ENCODE measurements around the gene CTXN1. TPM values are rescaled to one million over a fixed set of nuclear protein-coding genes. Genes with fewer than 3 reads are reported as not detected.

Gene CTXN1
- total and polyA plus RNA-seq, 2 of the 4 experiments (the other 2 are of a cell fraction) = 0.36 to 7.4 TPM

DNA sequence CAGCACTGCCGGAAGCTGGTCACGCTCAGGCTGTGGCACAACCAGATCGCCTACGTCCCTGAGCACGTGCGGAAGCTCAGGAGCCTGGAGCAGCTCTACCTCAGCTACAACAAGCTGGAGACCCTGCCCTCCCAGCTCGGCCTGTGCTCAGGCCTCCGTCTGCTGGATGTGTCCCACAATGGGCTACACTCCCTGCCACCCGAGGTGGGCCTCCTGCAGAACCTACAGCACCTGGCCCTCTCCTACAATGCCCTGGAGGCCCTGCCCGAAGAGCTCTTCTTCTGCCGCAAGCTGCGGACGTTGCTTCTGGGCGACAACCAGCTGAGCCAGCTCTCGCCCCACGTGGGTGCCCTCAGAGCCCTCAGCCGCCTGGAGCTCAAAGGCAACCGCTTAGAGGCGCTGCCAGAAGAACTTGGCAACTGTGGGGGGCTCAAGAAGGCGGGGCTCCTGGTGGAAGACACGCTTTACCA is 25.5 kb downstream of the CTXN1 start:
- Histone ChIP-seq H3K23ac (ENCODE audit: low read depth, low read length) (no peak overlapping the region), H3K4me2 (ENCODE audit: low read depth, low read length) (no peak overlapping the region), H4K91ac (ENCODE audit: insufficient read depth, low read depth, low read length) (no peak overlapping the region), H2BK120ac (ENCODE audit: low read depth, low read length) (no peak overlapping the region), H3K4ac (ENCODE audit: low read depth, low read length) (no peak overlapping the region), H2AFZ (replicated peaks; ENCODE audit: low read length, poor library complexity) (no peak overlapping the region), H4K8ac (ENCODE audit: low read depth in 2 of 2, low read length in 2 of 2) (no peak overlapping the region), H3K79me1 (ENCODE audit: low read depth in 1 of 2, low read length in 2 of 2) (peaks cover 10 to 27% of the 10 kb centered on the region in 2 experiments; a peak in 3 of 4 replicates), H3K18ac (ENCODE audit: low read depth, low read length) (no peak overlapping the region), H4K20me1 (ENCODE audit: insufficient read depth, low read length) (peaks cover 14% of the 10 kb centered on the region), H3K4me3 (ENCODE audit: insufficient read depth, low read depth, low read length) (no peak overlapping the region), H3K56ac (ENCODE audit: extremely low read depth, insufficient read depth, low read length) (no peak overlapping the region), H3K9ac (ENCODE audit: low read depth, low read length) (no peak overlapping the region), H2BK15ac (ENCODE audit: low read depth, low read length) (no peak overlapping the region), H3K9me1 (ENCODE audit: insufficient read depth, low read length) (peaks cover 11% of the 10 kb centered on the region), H3K9me3 (ENCODE audit: control insufficient read depth, insufficient read depth, low read length) (no peaks in the 10 kb centered on the region), H3K27me3 (ENCODE audit: control insufficient read depth, insufficient read depth, low read length) (no peaks in the 10 kb centered on the region), H3K27ac (ENCODE audit: insufficient read depth, low read length) (no peak overlapping the region), H2BK5ac (ENCODE audit: low read depth, low read length, poor library complexity, severe bottlenecking) (no peak overlapping the region), H2AK5ac (ENCODE audit: low read depth, low read length) (no peak overlapping the region), H3K36me3 (ENCODE audit: control insufficient read depth, insufficient read depth, low read length) (peaks cover 16% of the 10 kb centered on the region), H4K5ac (ENCODE audit: low read depth, low read length) (no peak overlapping the region), H2BK20ac (ENCODE audit: low read depth, low read length) (no peak overlapping the region), H3K14ac (replicated peaks; ENCODE audit: low read depth, low read length) (no peak overlapping the region), H2AK9ac (replicated peaks; ENCODE audit: low read depth, low read length, poor library complexity) (no peak overlapping the region), H3K4me1 (ENCODE audit: control insufficient read depth, insufficient read depth, low read length) (peaks cover 10% of the 10 kb centered on the region)
- ChIA-PET CTCF (no interaction called here), POLR2A (ENCODE audit: unreplicated experiment) (interaction anchor here (0.5 to 0.7 kb wide), 2 partner anchors 14 to 21 kb away, joined by 3 to 9 read pairs; no protein-coding TSS in a partner anchor)
- DNase-seq (no peak), ATAC-seq (ENCODE audit: low read depth) (no peak)
- intact Hi-C loops (cut with micrococcal nuclease) (no loop called here), dilution Hi-C loops (cut with HindIII; ENCODE audit: low sequenced_read_pairs, unreplicated experiment) (no loop called here), in situ Hi-C loops (cut with MboI; ENCODE audit: low sequenced_read_pairs) (no loop called here)
- TF ChIP-seq MAZ (IDR thresholded peaks at IDR 0.05; ENCODE audit: borderline replicate concordance, low read depth, low read length) = no peak
- no peak for TF ChIP-seq CHD1 (IDR thresholded peaks at IDR 0.05; ENCODE audit: low read depth, low read length)
- TF ChIP-seq POLR2A (IDR thresholded peaks at IDR 0.05; ENCODE audit: low read depth, low read length) = no peak
- no peak for TF ChIP-seq RFX5 (IDR thresholded peaks at IDR 0.05; ENCODE audit: low read depth, low read length)
- no peak for TF ChIP-seq MXI1 (IDR thresholded peaks at IDR 0.05; ENCODE audit: borderline replicate concordance, low read depth, low read length)
- TF ChIP-seq, protein P1, sequence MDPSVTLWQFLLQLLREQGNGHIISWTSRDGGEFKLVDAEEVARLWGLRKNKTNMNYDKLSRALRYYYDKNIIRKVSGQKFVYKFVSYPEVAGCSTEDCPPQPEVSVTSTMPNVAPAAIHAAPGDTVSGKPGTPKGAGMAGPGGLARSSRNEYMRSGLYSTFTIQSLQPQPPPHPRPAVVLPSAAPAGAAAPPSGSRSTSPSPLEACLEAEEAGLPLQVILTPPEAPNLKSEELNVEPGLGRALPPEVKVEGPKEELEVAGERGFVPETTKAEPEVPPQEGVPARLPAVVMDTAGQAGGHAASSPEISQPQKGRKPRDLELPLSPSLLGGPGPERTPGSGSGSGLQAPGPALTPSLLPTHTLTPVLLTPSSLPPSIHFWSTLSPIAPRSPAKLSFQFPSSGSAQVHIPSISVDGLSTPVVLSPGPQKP (IDR thresholded peaks at IDR 0.05; ENCODE audit: borderline replicate concordance, low read depth, low read length) = no peak
- no peak for TF ChIP-seq BHLHE40 (IDR thresholded peaks at IDR 0.05; ENCODE audit: low read depth, low read length)
- TF ChIP-seq MAFK (IDR thresholded peaks at IDR 0.05; ENCODE audit: low read depth, low read length) = no peak
- TF ChIP-seq, protein P2, sequence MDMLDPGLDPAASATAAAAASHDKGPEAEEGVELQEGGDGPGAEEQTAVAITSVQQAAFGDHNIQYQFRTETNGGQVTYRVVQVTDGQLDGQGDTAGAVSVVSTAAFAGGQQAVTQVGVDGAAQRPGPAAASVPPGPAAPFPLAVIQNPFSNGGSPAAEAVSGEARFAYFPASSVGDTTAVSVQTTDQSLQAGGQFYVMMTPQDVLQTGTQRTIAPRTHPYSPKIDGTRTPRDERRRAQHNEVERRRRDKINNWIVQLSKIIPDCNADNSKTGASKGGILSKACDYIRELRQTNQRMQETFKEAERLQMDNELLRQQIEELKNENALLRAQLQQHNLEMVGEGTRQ (IDR thresholded peaks at IDR 0.05; ENCODE audit: low read depth, low read length) = no peak
- TF ChIP-seq RCOR1 (IDR thresholded peaks at IDR 0.05; ENCODE audit: insufficient replicate concordance, low read length) = no peak
- TF ChIP-seq FOS (IDR thresholded peaks at IDR 0.05; ENCODE audit: low read depth, low read length) = no peak
- no peak for TF ChIP-seq SMC3 (IDR thresholded peaks at IDR 0.05; ENCODE audit: low read depth, low read length)
- WGBS, 2 experiments (ENCODE audit: extremely low coverage in 2 of 2, insufficient read length in 1 of 2) = 66% methylated on average over 11 of the region's 21 CpGs; no CpG with 5 or more reads in 1 of the 2 experiments
- no TSS peak for BruUV-seq (replicated peaks)

Measured in IMR-90 (cell line).